ENCODE measurements around the gene PCDH9. TPM values are rescaled to one million over a fixed set of nuclear protein-coding genes. Genes with fewer than 3 reads are reported as not detected.

The PCDH9 gene
- total RNA-seq, 1 experiment from 2014 or later = 2.2 TPM

DNA sequence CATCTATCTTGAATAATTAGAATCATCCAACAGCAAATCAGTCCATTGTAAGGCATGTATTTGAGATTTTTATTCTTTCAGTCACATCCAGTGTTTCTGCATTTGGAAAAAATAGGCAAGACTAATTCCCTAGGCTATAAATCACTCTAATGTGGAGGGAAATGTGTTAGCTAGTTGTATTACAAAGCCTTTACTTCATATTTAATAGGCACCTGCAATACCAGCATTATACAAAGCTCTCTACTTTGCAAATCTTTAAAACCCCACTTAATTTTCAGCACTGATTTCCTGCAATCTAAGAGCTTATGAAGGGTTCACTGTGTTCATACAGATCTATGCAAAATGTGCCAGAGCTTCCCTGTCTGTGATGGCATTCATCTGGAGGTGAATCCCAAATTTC lies 12.3 kb downstream of the PCDH9 start:
- Histone ChIP-seq H3K9me3 (replicated peaks) (no peaks in the 10 kb centered on the region), H3K4me1 (replicated peaks) (no peaks in the 10 kb centered on the region), H3K4me3 (no peak overlapping the region), H3K36me3 (no peaks in the 10 kb centered on the region), H3K27ac (no peak overlapping the region), H3K27me3 (replicated peaks) (no peaks in the 10 kb centered on the region)
- no peak for DNase-seq (ENCODE audit: low read depth in 1 of 2, low spot score in 2 of 2)

DNA sequence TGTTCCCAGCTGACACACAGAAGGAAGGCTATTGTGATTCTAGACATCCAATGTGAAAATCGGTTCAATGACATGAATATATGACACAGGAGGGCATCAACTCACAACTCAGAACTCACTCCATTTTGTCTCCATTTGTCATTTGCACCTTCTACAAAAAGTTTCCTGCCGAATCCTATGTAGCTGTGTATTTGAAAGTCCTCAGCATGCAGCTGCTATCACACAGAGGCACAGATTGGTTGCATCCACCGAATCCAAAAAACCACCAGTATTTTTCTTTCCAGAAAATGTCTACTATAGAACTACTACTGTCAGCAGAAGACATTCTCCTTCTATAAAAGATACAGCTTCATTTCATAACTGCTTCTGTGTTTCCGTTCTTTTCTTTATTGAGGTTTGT lies 13.3 kb downstream of the PCDH9 start:
- H3K4me3 ChIP-seq = no peak overlapping the region
- DNase-seq (ENCODE audit: low read depth in 1 of 2, low spot score in 2 of 2) = no peak
- no peaks in the 10 kb centered on the region for H3K36me3 ChIP-seq
- H3K27ac ChIP-seq = no peak overlapping the region
- no peaks in the 10 kb centered on the region for H3K9me3 ChIP-seq (replicated peaks)
- H3K4me1 ChIP-seq (replicated peaks) = no peaks in the 10 kb centered on the region
- H3K27me3 ChIP-seq (replicated peaks) = no peaks in the 10 kb centered on the region

DNA sequence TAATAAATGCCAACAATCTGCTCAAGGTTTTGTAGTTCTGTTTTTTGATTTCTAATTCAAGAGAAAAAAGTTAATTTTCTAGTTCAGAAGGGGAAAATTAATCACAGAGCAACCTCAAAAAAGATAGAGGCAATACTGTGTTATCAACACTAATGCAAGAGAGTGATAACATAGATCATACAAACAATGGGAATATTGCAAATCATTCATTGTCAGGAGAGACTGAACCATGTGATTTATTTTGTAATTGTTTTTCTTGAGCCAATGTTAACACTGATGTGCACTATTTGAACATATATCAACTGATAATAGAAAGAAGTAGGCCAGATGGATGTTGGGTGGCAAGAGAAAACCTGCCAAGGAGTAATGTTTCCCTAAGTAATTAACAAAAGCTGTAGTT lies 19.9 kb downstream of the PCDH9 start:
- Histone ChIP-seq H3K36me3 (no peaks in the 10 kb centered on the region), H3K4me3 (no peak overlapping the region), H3K27ac (no peak overlapping the region), H3K9me3 (replicated peaks) (no peaks in the 10 kb centered on the region), H3K27me3 (replicated peaks) (no peaks in the 10 kb centered on the region), H3K4me1 (replicated peaks) (no peaks in the 10 kb centered on the region)
- DNase-seq (ENCODE audit: low read depth in 1 of 2, low spot score in 2 of 2) = no peak

DNA sequence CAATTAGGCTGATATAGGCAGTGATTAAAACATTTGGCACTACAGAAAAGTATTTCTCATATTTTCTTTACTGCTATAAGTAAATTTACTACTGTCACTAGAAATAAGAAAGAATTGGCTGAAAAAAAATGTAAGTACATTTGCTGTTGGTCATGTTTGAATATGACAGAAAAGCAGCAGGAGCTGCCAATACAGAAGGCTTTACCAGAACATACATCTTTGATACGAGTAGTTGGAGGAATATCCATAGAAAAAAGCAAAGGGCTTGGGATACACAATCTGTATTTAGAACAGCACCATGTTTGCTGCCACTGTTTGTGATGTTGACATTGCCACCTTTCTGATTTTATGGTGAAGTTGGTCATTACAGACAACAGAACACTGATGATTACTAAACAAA lies 21.6 kb downstream of the PCDH9 start:
- no peak overlapping the region for H3K27ac ChIP-seq
- no peaks in the 10 kb centered on the region for H3K27me3 ChIP-seq (replicated peaks)
- no peak overlapping the region for H3K4me3 ChIP-seq
- no peaks in the 10 kb centered on the region for H3K36me3 ChIP-seq
- DNase-seq (ENCODE audit: low read depth in 1 of 2, low spot score in 2 of 2) = no peak
- no peaks in the 10 kb centered on the region for H3K4me1 ChIP-seq (replicated peaks)
- H3K9me3 ChIP-seq (replicated peaks) = no peaks in the 10 kb centered on the region

DNA sequence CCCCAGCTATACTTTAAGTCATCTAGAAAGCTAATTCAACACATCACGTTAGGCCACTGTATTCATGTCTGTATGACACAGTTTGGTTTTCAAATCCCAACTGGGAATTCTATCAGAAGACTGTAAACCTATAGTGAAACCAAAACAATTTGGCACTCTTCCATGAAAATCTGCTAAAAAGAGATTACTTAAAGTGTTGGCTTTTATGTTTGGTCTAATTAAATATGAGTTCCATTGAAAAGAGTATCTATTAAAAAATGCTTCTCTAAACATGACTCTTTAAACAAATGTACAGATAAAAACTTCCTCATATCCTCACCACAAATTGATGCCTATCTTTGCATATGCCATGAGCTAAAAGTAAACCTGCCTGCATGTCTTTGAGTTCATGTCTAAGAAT lies 25.4 kb downstream of the PCDH9 start:
- DNase-seq (ENCODE audit: low read depth in 1 of 2, low spot score in 2 of 2) = no peak
- Histone ChIP-seq H3K36me3 (no peaks in the 10 kb centered on the region), H3K4me1 (replicated peaks) (no peaks in the 10 kb centered on the region), H3K4me3 (no peak overlapping the region), H3K9me3 (replicated peaks) (no peaks in the 10 kb centered on the region), H3K27ac (no peak overlapping the region), H3K27me3 (replicated peaks) (no peaks in the 10 kb centered on the region)

DNA sequence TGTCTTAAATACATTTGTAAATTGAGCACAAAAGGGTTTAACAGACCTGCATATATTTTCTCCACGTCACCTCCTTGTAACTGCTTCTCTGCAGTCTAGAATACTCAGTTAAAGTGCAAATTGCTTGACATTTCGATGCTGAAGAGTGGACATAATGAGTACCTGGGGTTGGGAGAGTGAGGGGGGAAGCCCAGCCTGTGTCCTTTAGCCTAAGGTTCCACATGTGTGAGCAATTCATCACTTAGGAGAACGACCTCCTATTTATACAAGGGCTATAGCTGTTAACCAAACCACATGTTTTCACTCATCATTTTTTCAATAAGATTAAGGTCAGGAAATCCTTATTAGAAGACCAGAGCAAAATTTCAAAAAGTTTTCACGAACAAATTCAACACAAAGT lies 29.5 kb downstream of the PCDH9 start:
- H3K36me3 ChIP-seq = no peaks in the 10 kb centered on the region
- no peak for DNase-seq (ENCODE audit: low read depth in 1 of 2, low spot score in 2 of 2)
- no peak overlapping the region for H3K4me3 ChIP-seq
- H3K9me3 ChIP-seq (replicated peaks) = no peaks in the 10 kb centered on the region
- no peaks in the 10 kb centered on the region for H3K4me1 ChIP-seq (replicated peaks)
- H3K27ac ChIP-seq = no peak overlapping the region
- H3K27me3 ChIP-seq (replicated peaks) = no peaks in the 10 kb centered on the region

DNA sequence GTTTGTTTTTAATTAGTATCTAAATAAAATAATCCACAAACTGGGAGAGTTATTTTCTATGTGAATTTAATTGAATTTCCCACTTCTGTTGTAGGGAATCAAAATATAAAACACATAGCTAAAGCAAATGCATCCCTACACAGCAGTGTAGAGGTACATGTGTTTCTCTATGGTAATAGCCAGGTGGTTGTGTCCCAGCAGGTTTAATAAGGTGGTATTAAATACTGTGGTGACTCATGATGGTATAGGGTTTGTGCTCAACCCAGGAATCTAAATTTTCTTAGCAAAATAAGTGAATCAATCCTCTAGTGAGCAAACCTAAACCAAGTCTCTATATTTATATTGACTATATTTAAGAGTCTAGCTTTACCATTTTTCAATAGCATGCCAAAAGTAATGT lies 30.0 kb downstream of the PCDH9 start:
- Histone ChIP-seq H3K4me3 (no peak overlapping the region), H3K36me3 (no peaks in the 10 kb centered on the region), H3K27ac (no peak overlapping the region), H3K9me3 (replicated peaks) (no peaks in the 10 kb centered on the region), H3K27me3 (replicated peaks) (no peaks in the 10 kb centered on the region), H3K4me1 (replicated peaks) (no peaks in the 10 kb centered on the region)
- DNase-seq (ENCODE audit: low read depth in 1 of 2, low spot score in 2 of 2) = no peak

DNA sequence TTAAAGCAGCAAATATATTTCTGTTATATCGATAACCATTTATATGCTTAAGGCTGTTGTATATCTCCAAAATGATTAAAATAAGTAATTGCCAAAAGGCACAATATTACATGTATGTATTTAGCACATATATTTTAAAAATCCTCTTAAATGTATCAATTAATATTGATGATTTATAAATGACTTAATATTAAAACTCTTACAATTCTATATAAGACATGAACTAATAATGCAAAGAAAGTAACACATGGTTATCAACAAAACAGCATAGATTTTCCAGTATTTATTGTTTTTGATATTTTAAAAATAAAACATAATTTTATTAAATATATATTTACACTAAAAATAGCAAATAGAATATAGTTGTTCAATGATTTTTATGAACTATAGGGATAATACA lies 32.4 kb downstream of the PCDH9 start:
- Histone ChIP-seq H3K36me3 (no peaks in the 10 kb centered on the region), H3K9me3 (replicated peaks) (no peaks in the 10 kb centered on the region), H3K27me3 (replicated peaks) (no peaks in the 10 kb centered on the region), H3K4me3 (no peak overlapping the region), H3K4me1 (replicated peaks) (no peaks in the 10 kb centered on the region), H3K27ac (no peak overlapping the region)
- DNase-seq (ENCODE audit: low read depth in 1 of 2, low spot score in 2 of 2) = no peak

DNA sequence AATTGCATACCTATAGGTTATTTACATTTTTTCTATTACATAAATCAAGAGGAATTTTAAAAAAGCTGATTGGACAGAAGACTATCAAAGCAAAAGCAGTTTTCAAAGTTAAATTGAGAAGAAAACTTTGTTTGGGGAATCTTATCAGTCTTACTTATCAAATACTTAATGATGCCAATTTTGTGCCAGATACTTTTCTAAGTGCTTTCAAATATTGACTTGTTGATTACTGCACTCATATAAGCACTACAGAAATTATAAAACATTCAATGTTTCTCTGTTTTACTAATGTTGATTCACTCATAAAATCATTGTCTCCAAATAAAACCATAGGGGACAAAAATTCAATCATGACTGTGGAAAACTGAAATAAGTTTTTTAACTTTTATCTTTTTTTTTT lies 36.2 kb downstream of the PCDH9 start:
- Histone ChIP-seq H3K4me3 (no peak overlapping the region), H3K27ac (no peak overlapping the region), H3K4me1 (replicated peaks) (no peaks in the 10 kb centered on the region), H3K36me3 (no peaks in the 10 kb centered on the region), H3K9me3 (replicated peaks) (no peaks in the 10 kb centered on the region), H3K27me3 (replicated peaks) (no peaks in the 10 kb centered on the region)
- no peak for DNase-seq (ENCODE audit: low read depth in 1 of 2, low spot score in 2 of 2)

DNA sequence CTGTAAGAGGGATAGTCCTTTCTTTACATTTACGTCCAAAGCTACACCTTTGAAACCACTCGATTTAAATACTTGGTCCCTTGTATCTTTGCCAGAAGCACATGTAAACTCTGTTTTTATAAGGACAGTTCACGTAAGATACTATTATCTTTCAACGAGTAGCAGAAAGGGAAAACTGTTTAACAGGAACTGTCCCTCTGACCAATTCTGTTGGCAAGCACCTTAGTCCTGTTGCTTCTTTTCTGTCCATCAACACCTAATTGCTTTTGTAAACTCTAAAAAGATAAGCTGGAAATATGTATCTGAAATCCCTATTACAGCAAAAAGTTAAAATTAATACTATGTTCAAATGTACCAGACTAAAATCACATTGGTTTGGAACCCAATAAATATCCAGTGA lies 37.4 kb downstream of the PCDH9 start:
- Histone ChIP-seq H3K9me3 (replicated peaks) (no peaks in the 10 kb centered on the region), H3K4me1 (replicated peaks) (no peaks in the 10 kb centered on the region)
- DNase-seq (ENCODE audit: low read depth in 1 of 2, low spot score in 2 of 2) = no peak

DNA sequence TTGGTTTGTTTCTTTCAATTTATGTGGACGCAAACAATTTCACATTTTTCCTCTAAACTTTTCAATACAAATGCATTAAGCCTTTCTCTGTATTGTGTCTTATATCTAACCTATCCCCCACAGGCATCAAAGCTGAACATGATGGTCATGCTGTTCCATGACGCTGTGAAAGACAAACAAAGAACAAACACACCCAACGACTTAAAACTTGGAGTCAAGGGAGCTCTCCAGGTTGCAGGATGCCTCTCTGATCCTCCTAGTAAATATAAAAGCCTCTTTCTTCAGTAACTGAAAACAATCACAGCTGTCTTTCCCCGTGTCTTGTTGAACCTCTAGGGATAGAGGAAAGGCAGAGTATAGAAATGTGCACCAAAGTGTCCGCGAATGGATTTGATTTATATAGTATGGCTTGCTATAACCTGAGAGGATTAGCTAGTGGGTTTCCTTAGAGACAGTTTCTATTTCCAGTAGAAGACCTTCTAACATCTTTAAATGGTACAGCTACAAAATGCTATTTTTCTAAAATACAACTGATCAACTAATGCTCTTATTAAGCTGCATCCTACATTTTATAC lies 43.1 kb downstream of the PCDH9 start:
- DNase-seq (ENCODE audit: low read depth in 1 of 2, low spot score in 2 of 2) = no peak
- no peak overlapping the region for H3K4me3 ChIP-seq
- no peaks in the 10 kb centered on the region for H3K27me3 ChIP-seq (replicated peaks)
- H3K9me3 ChIP-seq (replicated peaks) = no peaks in the 10 kb centered on the region
- H3K4me1 ChIP-seq (replicated peaks) = no peaks in the 10 kb centered on the region
- no peaks in the 10 kb centered on the region for H3K36me3 ChIP-seq
- H3K27ac ChIP-seq = no peak overlapping the region

More for the DNA sequence above, 37.4 kb downstream of the PCDH9 start:
- Histone ChIP-seq H3K27ac (no peak overlapping the region), H3K4me3 (no peak overlapping the region), H3K36me3 (no peaks in the 10 kb centered on the region), H3K27me3 (replicated peaks) (no peaks in the 10 kb centered on the region)

DNA sequence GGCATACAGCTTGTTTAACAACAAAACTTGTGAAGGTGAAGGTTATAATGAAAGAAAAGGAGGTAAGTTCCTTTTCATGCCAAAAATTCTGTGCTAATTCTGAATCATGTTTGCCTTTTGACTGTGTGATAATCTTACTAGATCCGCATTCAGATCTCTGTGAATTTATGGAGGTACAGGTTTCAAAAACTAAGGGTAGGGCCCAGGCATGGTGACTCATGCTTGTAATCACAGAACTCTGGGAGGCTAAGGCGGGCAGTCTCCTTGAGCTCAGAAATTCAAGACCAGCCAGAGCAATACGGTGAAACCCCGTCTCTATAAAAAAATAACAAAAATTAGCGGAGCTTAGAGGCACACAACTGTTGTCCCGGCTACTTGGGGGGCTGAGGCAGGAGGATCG lies 45.9 kb downstream of the PCDH9 start:
- DNase-seq (ENCODE audit: low read depth in 1 of 2, low spot score in 2 of 2) = no peak
- Histone ChIP-seq H3K27me3 (replicated peaks) (no peaks in the 10 kb centered on the region), H3K9me3 (replicated peaks) (no peaks in the 10 kb centered on the region), H3K4me3 (no peak overlapping the region), H3K27ac (no peak overlapping the region), H3K36me3 (no peaks in the 10 kb centered on the region), H3K4me1 (replicated peaks) (no peaks in the 10 kb centered on the region)

DNA sequence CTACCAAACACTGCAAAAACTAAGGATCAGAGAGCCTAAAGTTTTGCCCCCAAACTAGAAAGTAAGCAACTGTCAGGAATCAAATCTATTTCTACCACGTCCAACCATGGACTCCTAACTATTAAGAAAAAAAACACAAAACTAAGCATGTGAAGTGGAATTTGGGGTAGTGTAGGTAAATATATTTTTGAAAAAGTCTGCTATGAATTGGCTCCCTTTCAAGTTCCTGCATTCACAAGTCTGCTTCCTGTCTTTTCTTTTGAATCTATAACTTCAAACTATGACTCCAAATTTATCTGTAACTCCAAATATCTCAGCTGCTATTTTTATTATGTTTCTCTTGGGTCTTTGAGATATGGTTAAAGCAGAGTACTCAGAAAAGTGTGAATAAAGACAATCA lies 47.0 kb downstream of the PCDH9 start:
- H3K27ac ChIP-seq = no peak overlapping the region
- H3K9me3 ChIP-seq (replicated peaks) = no peaks in the 10 kb centered on the region
- no peaks in the 10 kb centered on the region for H3K36me3 ChIP-seq
- H3K27me3 ChIP-seq (replicated peaks) = no peaks in the 10 kb centered on the region
- DNase-seq (ENCODE audit: low read depth in 1 of 2, low spot score in 2 of 2) = no peak
- H3K4me3 ChIP-seq = no peak overlapping the region
- H3K4me1 ChIP-seq (replicated peaks) = no peaks in the 10 kb centered on the region

DNA sequence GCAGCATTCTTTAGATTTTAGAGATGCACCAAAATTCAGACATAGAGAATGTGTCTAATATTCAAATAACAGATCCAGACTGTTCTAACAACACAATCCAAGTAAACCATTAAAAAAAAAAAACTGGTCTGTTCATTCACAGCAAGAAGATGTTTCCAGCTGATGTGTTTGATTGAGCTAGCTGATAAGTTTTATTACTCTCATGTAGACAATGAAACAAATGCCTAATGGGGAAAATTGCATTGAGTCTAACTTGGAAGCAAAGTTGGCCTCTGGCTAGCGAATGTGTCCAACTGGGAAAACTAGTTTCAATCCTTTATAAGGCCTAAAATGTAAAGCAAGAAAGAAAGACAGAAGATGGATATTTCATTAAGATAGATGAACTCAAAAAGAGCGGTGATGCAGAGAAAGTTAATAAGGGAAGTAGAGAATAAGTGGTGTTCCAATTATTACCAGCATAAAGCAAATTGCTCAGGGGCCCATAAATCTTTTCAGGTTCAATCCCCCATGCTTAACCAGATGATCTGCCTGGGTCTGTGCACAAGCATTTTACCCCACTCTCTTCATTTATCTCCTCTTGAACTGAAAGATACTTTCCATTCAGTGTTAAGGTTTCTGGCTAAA lies 54.2 kb downstream of the PCDH9 start:
- DNase-seq (ENCODE audit: low read depth in 1 of 2, low spot score in 2 of 2) = no peak
- Histone ChIP-seq H3K27ac (no peak overlapping the region), H3K4me1 (replicated peaks) (no peaks in the 10 kb centered on the region), H3K9me3 (replicated peaks) (no peaks in the 10 kb centered on the region), H3K27me3 (replicated peaks) (no peaks in the 10 kb centered on the region), H3K4me3 (no peak overlapping the region), H3K36me3 (no peaks in the 10 kb centered on the region)

DNA sequence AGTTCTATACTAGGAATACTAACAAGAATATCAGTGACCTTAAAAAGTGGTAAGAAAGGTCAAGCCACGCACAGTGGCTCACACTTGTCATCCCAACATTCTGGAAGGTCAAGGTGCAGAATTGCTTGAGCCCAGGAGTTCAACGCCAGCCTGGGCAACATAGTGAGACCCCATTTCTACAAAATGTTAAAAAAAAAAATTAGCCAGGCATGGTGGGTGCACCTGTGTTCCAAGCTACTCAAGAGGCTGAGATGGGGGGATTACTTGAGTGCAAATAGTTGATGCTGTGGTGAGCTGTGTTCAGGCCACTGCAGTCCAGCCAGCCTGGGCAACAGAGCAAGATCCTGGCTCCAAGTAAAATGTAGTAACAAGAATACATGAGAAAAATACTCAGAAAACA lies 61.8 kb downstream of the PCDH9 start:
- no peak overlapping the region for H3K27ac ChIP-seq
- no peaks in the 10 kb centered on the region for H3K4me1 ChIP-seq (replicated peaks)
- DNase-seq (ENCODE audit: low read depth in 1 of 2, low spot score in 2 of 2) = no peak
- H3K9me3 ChIP-seq (replicated peaks) = no peaks in the 10 kb centered on the region
- H3K27me3 ChIP-seq (replicated peaks) = no peaks in the 10 kb centered on the region
- no peaks in the 10 kb centered on the region for H3K36me3 ChIP-seq
- no peak overlapping the region for H3K4me3 ChIP-seq
